ENCODE results near the gene IGSF21.

IGSF21 gene

GRCh38 chr1:18300376-18300775 lies 192.8 kb downstream of the IGSF21 start:
- Histone ChIP-seq H3K4me1 (ENCODE audit: insufficient read depth, insufficient read length) (peaks cover 5% of the 10 kb centered on the region), H3K27me3 (ENCODE audit: insufficient read depth, insufficient read length) (no peaks in the 10 kb centered on the region), H3K36me3 (ENCODE audit: insufficient read depth, insufficient read length, low read length) (no peaks in the 10 kb centered on the region), H3K9me3 (ENCODE audit: insufficient read depth, low read length) (peaks cover 13% of the 10 kb centered on the region; the same call in 1 of the 2 replicates), H3K4me3 (ENCODE audit: insufficient read length, low read depth) (no peak overlapping the region), H3K9ac (ENCODE audit: insufficient read length, low read depth) (no peak overlapping the region)
- no peak for DNase-seq (ENCODE audit: low read depth, low spot score)
- no peak for TF ChIP-seq YY1 (IDR thresholded peaks at IDR 0.05; ENCODE audit: insufficient read depth, insufficient read length)
- no peak for TF ChIP-seq ZNF274 (IDR thresholded peaks at IDR 0.05; ENCODE audit: low read depth, low read length)
- no peak for TF ChIP-seq SUZ12 (IDR thresholded peaks at IDR 0.05; ENCODE audit: extremely low read depth, insufficient read depth, insufficient read length)

GRCh38 chr1:18302788-18303413 lies 195.3 kb downstream of the IGSF21 start:
- no peak for DNase-seq (ENCODE audit: low read depth, low spot score)

GRCh38 chr1:18304151-18304869 lies 196.7 kb downstream of the IGSF21 start:
- no peaks in the 10 kb centered on the region for H3K36me3 ChIP-seq (ENCODE audit: insufficient read depth, insufficient read length, low read length)
- H3K4me1 ChIP-seq (ENCODE audit: insufficient read depth, insufficient read length): peaks cover 2% of the 10 kb centered on the region
- TF ChIP-seq YY1 (IDR thresholded peaks at IDR 0.05; ENCODE audit: insufficient read depth, insufficient read length) (no peak), SUZ12 (IDR thresholded peaks at IDR 0.05; ENCODE audit: extremely low read depth, insufficient read depth, insufficient read length) (no peak), ZNF274 (IDR thresholded peaks at IDR 0.05; ENCODE audit: low read depth, low read length) (no peak)
- DNase-seq (ENCODE audit: low read depth, low spot score): no peak
- H3K4me3 ChIP-seq (ENCODE audit: insufficient read length, low read depth): no peak overlapping the region
- no peaks in the 10 kb centered on the region for H3K27me3 ChIP-seq (ENCODE audit: insufficient read depth, insufficient read length)
- H3K9ac ChIP-seq (ENCODE audit: insufficient read length, low read depth): no peak overlapping the region
- no peaks in the 10 kb centered on the region for H3K9me3 ChIP-seq (ENCODE audit: insufficient read depth, low read length)

More at GRCh38 chr1:18302788-18303413, 195.3 kb downstream of the IGSF21 start:
- peaks cover 2% of the 10 kb centered on the region for H3K4me1 ChIP-seq (ENCODE audit: insufficient read depth, insufficient read length)
- no peaks in the 10 kb centered on the region for H3K36me3 ChIP-seq (ENCODE audit: insufficient read depth, insufficient read length, low read length)
- 0 out of 2 replicates have a peak, but pooled peaks cover 1% of the 10 kb centered on the region for H3K9me3 ChIP-seq (ENCODE audit: insufficient read depth, low read length)
- no peaks in the 10 kb centered on the region for H3K27me3 ChIP-seq (ENCODE audit: insufficient read depth, insufficient read length)
- no peak overlapping the region for H3K9ac ChIP-seq (ENCODE audit: insufficient read length, low read depth)
- no peak overlapping the region for H3K4me3 ChIP-seq (ENCODE audit: insufficient read length, low read depth)
- no peak for TF ChIP-seq YY1 (IDR thresholded peaks at IDR 0.05; ENCODE audit: insufficient read depth, insufficient read length)
- TF ChIP-seq ZNF274 (IDR thresholded peaks at IDR 0.05; ENCODE audit: low read depth, low read length): no peak
- no peak for TF ChIP-seq SUZ12 (IDR thresholded peaks at IDR 0.05; ENCODE audit: extremely low read depth, insufficient read depth, insufficient read length)

- H3K27me3 ChIP-seq (ENCODE audit: insufficient read depth, insufficient read length): no peaks in the 10 kb centered on the region
Observed at GRCh38 chr1:18305182-18305795, 197.7 kb downstream of the IGSF21 start.

GRCh38 chr1:18307329-18307898 lies 199.8 kb downstream of the IGSF21 start:
- TF ChIP-seq SUZ12 (IDR thresholded peaks at IDR 0.05; ENCODE audit: extremely low read depth, insufficient read depth, insufficient read length): no peak
- TF ChIP-seq ZNF274 (IDR thresholded peaks at IDR 0.05; ENCODE audit: low read depth, low read length): no peak
- TF ChIP-seq YY1 (IDR thresholded peaks at IDR 0.05; ENCODE audit: insufficient read depth, insufficient read length): no peak

More at GRCh38 chr1:18305182-18305795, 197.7 kb downstream of the IGSF21 start:
- H3K9ac ChIP-seq (ENCODE audit: insufficient read length, low read depth): no peak overlapping the region
- H3K4me1 ChIP-seq (ENCODE audit: insufficient read depth, insufficient read length): peaks cover 2% of the 10 kb centered on the region
- no peaks in the 10 kb centered on the region for H3K9me3 ChIP-seq (ENCODE audit: insufficient read depth, low read length)
- H3K4me3 ChIP-seq (ENCODE audit: insufficient read length, low read depth): no peak overlapping the region
- no peaks in the 10 kb centered on the region for H3K36me3 ChIP-seq (ENCODE audit: insufficient read depth, insufficient read length, low read length)
- no peak for DNase-seq (ENCODE audit: low read depth, low spot score)
- TF ChIP-seq SUZ12 (IDR thresholded peaks at IDR 0.05; ENCODE audit: extremely low read depth, insufficient read depth, insufficient read length) (no peak), ZNF274 (IDR thresholded peaks at IDR 0.05; ENCODE audit: low read depth, low read length) (no peak), YY1 (IDR thresholded peaks at IDR 0.05; ENCODE audit: insufficient read depth, insufficient read length) (no peak)

GRCh38 chr1:18309552-18310155 lies 202.1 kb downstream of the IGSF21 start:
- no peaks in the 10 kb centered on the region for H3K9me3 ChIP-seq (ENCODE audit: insufficient read depth, low read length)
- peaks cover 2% of the 10 kb centered on the region for H3K4me1 ChIP-seq (ENCODE audit: insufficient read depth, insufficient read length)
- DNase-seq (ENCODE audit: low read depth, low spot score): no peak
- H3K27me3 ChIP-seq (ENCODE audit: insufficient read depth, insufficient read length): no peaks in the 10 kb centered on the region
- no peak overlapping the region for H3K4me3 ChIP-seq (ENCODE audit: insufficient read length, low read depth)
- H3K36me3 ChIP-seq (ENCODE audit: insufficient read depth, insufficient read length, low read length): no peaks in the 10 kb centered on the region
- TF ChIP-seq SUZ12 (IDR thresholded peaks at IDR 0.05; ENCODE audit: extremely low read depth, insufficient read depth, insufficient read length) (no peak), YY1 (IDR thresholded peaks at IDR 0.05; ENCODE audit: insufficient read depth, insufficient read length) (no peak), ZNF274 (IDR thresholded peaks at IDR 0.05; ENCODE audit: low read depth, low read length) (no peak)
- no peak overlapping the region for H3K9ac ChIP-seq (ENCODE audit: insufficient read length, low read depth)

More at GRCh38 chr1:18307329-18307898, 199.8 kb downstream of the IGSF21 start:
- H3K4me3 ChIP-seq (ENCODE audit: insufficient read length, low read depth): no peak overlapping the region
- no peak overlapping the region for H3K9ac ChIP-seq (ENCODE audit: insufficient read length, low read depth)
- H3K36me3 ChIP-seq (ENCODE audit: insufficient read depth, insufficient read length, low read length): no peaks in the 10 kb centered on the region
- DNase-seq (ENCODE audit: low read depth, low spot score): no peak
- H3K4me1 ChIP-seq (ENCODE audit: insufficient read depth, insufficient read length): peaks cover 2% of the 10 kb centered on the region
- no peaks in the 10 kb centered on the region for H3K27me3 ChIP-seq (ENCODE audit: insufficient read depth, insufficient read length)
- no peaks in the 10 kb centered on the region for H3K9me3 ChIP-seq (ENCODE audit: insufficient read depth, low read length)
